HG03066 (cell line): ENCODE results near the gene LMF1.

Experiments used
- ATAC-seq: cut with Tn5 transposase; IDR thresholded peaks from one replicate; pipeline ENCODE4 v1.9.1; 2021; ENCODE audit warnings: low read depth; ENCODE audit not compliant: unreplicated experiment

LMF1 gene

DNA sequence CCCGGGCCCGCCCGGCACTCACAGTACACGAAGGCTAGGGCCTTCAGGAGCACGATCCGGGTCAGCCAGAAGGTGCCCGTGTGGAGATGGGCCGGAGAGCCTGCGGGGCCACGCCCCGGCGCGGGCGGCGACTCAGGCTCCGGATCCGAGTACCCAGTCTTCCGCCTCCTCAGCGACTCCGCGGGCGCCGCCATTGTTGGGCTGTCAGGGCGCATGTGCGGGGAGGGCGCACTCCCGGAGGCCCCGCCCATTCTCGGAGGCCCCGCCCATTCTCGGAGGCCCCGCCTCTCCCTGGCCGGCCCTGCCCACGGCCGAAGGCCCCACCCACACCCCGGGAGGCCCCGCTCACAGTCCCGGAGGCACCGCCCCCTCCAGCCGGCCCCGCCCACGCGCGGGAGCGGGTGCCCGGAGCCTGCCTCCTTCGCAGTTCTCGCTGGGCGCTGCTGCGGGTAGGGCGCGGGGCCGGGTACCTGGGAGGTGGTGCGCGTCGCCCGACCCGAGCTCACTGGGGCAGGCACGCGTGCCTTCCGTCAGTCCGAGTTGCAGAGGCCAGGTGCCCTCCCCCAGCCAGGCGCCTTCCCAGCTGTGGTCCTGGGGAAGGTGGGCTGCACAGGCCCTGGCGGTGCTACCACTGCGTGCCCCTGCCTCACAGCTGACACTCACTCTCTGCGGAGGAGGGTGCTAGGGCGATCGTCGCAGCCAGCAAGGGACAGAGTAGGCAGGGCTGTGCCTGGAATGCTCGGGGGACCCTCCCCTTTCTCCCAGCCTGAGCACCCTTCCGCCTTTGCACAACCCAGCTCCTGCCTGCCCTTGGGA, at the start of gene LMF1:
TSS of gene LMF1 (minus strand) at position 219 of the 816 bp plus-strand sequence. CDS start at position 215, 4 bp downstream.
- peak; percentile 83 for ATAC-seq

DNA sequence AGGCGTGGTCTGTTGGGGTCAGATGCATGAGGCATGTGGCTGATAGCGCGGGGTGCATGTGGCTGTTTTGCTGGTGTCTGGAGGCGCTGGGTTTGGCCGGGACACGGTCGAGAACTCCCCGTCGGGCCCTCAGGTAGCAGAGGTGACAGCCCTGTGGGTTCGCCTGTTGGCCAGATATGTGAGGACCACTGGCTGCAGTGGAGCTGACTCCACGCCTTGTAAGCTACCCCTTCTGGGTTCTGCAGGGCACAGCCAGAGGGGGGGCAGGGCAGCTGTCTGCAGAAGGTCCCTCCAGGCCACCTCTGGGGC, 49.3 kb upstream of the LMF1 start:
- ATAC-seq = no peak

DNA sequence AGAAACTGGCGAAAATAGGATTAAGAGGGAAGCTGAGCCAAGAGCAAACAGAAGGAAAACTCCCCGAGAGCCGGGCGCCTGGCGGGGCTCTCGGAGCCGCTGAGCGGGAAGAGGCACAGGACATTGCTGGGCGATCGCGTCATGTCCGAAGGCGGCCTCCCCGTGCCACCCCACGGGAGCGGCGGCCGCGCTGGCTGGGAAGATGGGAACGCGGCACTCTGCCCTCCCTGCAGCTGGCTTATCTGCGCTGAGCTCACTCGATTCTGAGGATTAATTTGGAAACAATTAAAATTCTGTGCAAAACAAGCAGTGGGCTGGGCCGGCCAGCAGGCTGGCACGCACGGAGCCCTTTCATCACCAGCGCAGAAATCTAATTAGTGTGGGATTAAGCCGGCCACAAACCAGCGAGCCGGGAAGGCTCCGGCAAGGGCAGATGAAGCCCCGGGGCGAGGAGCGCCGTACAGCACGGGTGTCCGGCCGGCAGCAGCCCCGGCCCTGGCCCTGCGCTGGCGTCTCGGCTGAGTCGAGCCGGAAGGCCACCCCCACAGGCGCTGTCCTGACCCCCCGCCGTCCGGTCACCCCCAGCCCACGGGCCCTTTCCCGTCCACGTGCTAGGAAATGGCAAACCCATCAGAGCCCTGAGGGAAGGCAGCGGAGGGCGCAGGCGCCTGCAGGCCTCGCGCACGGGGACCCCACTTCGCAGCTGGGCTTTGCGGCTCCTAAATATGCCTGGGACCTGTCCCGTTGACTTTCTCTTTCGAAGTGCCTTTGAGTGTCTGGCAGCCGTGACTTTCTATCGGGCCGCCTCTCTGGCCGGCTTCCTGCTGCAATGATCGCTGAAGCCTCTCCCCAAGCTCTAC, 48.7 kb upstream of the LMF1 start:
- ATAC-seq = no peak

DNA sequence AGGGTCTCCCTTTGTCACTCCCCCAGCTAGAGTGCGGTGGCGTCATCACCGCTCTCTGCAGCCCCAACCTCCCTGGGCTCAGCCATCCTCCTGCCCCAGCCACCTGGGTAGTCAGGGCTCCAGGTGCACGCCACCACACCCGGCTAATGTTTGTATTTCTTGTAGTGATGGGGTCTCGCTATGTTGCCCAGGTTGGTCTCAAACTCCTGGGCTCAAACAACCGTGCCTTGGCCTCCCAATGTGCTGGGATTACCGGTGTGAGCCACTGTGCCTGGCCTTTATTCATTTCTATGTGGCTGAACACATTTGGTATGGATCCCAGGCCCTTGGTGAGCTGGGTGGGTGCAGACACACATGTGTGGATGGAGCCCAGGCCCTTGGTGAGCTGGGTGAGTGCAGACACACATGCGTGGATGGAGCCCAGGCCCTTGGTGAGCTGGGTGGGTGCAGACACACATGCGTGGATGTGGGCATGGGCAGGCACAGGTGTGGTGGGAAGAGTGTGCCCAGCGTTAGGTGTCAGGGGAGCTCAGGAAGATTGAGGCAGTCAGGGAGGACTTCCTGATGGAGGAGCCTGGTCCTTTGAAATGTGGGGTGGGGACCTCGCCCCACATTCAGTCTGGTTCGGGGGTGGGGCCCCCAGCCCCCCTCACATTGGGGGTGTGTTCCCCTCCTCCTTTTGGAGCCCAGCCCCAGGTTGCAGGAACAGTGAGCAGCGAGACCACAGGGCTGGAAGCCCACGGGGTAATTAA, 47.8 kb upstream of the LMF1 start:
- no peak for ATAC-seq

DNA sequence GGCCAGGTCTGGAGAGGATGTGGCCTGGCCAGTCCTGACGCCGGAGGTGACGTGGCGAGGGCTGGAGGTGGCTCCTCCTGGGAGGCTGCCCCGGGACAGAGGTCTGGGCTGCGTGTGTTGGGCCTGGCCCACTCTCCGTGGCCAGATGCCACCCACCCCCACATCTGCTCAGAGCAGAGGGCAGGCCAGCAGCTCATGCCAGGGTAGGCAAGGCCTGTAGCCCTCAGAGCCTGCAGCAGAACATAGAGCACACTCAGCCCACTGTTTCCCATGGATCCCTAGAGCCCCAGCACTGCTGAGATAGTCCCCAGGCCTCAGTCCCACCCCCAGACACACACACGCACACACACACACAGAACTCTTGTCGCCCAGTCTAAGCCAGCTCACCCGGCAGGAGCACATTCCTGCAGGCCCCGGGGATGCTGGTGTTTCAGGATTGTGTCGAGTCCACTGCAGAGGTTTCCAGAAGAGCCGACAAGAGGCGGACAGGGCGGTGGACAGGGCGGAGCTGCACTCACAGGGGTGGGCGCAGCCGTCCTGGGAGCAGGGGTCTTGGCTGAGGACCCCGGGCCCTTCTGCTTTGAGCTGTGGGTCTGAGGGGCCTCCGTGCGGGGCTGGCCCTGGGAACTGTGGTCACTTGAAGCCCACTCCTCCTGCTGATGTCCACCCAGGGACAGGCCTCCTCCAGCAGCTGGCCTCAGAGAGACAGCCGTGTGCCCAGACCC, 44.1 kb upstream of the LMF1 start:
- ATAC-seq = no peak

DNA sequence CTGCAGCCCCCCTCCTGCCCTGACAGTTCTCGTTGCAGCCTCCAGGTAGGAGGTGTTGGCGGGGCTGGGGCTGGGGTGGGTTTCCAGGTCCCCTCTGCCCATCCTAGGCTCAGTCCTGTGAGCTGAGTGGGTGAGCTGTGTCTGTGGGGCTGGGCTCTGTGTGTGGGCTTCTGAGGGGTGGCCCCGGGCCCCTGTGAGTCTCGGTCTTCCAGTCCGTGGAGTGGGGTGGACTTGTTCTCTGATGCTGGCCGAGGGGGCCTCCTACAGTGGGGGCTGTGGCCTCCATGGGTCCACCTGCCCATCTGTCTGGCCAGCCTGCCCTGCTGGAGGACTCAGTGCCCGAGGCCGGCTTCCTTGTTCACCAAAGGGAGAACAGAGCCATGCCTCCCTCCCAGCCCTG, 43.4 kb upstream of the LMF1 start:
- no peak for ATAC-seq

DNA sequence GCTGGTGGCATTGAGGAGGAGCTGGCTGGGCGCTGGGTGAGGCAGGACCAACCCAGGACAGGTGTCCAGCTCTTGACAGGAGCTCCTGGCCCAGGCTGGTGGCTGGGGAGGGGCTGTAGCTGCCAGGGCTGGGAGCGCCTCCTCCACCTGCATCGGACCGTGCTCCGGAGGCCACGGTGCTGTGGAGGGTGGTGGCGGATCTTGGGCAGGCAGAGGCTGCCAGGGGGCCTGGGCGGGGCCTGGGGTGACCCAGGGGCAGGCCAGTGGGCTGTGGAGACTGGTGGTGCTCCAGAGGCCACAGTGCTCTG, 42.8 kb upstream of the LMF1 start:
- no peak for ATAC-seq

DNA sequence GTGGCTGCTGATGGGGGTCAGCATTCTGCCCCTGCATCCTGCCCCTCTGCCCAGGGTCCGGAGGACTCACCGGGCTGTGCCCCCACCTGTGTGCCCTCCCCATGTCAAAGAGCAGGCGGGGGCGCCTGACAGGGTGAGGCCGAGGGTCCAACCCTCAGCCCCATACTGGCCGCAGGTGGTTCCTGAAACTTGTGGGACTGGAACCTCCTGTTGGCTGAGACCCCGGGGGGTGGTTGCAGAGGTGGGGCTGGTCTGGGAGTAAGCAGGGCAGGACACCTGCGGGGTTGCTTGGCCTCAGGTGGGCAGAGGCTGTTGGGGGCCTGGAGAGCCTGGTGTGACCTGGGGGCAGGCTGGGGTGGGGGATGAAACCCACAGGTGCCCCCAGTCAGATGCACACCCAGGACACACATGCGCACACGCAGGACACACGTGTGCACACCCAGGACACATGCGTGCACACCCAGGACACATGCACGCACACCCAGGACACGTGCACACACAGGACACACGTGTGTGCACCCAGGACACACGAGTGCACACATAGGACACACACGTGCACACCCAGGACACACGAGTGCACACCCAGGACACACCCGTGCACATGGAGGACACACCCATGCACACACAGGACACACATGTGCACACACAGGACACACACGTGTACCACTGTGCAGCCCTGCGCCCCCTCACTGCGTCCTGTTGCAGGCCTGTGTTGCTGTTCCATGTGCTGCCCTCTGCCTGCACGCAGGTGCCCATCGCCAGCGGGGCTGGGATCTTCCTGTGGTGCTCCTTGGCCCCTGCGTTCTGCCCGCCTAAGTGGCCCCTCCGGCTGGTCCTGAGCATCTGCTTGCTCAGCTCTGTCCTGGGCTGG, 42.2 kb upstream of the LMF1 start:
- no peak for ATAC-seq

DNA sequence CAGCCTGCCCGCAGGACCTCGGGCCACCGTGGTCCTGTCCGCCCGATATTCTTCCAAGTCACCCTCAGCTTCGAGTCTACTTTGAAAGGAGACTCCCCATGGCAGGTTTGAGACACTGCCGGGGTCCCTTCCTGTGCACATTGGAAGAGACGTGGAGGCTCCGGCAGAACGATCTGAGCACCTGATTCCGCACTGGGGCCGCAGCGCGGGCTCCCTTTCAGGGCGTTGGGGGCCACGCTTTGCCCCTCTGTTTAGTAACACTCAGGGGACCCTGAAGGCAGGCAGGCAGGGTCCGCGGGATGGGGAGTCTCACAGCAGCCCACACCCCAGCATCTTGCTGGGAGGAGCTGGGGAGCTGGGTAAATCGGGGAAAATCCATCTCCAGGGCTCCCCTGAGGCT, 41.4 kb upstream of the LMF1 start:
- ATAC-seq = no peak

DNA sequence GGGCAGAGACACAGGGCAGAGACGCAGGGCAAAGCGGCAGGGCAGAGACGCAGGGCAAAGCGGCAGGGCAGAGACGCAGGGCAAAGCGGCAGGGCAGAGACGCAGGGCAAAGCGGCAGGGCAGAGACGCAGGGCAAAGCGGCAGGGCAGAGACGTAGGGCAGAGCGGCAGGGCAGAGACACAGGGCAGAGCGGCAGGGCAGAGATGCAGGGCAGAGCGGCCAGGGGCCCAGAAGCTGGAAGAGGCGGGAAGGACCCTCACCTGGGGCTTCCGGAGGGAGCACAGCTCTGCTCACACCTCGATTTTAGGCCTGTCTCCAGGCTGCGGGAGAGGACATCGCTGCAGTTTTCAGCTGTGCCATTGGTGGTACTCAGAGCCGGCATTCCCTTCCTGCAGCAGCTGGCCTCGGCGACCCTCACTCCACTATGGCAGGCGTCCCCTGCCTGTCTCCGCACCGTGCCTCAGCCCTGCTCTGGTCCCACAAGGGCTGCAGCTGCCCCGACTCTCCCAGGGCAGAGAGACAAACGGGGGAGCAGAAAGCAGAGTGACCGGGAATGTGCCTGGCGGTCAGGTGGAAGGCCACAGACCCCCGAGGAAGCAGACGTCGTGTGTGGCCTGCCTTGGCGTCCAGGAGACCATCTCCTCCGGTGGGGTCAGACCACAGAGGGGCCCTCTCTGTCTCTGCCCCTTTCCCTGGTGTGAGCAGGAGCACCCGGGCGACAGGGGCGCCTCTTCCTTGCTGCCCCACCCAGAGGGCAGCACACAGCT, 40.7 kb upstream of the LMF1 start:
- no peak for ATAC-seq

DNA sequence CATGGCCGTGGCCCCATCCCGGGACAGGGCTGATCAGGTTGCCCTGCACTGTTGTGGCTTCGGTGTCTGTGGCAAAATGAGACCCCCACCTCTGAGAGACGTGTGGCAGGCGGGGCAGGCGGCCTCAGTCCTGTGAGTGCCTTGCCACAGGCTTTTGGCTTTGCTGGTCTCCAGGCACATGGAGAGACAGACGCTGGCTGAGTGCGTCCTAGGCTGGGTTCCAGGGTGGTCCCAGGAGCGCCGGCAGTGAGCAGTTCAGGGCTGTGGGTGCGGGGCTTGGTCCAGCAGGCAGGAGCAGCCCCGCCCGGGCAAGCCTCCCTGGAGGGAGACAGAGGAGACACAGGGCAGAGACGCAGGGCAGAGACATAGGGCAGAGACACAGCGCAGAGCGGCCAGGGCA, 40.0 kb upstream of the LMF1 start:
- no peak for ATAC-seq

DNA sequence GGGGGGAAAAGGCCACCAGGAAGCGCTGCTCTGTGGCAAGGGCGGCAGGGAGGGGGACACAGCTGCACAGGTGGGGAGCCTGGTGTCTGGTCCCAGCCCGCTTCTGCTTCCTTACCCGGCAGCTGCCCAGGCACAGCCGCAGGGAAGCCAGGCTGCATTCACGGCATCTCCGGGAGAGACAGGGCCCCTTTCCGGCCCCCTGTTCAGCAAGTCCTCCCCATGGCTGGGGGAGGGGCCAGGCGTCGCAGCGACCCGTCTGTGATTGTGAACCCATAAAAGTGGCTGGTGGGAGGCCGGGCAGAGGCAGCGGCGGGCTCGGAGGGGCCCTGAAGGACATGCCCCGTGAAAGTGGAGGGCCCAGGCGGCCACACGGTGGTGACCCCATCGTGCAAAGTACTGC, 39.5 kb upstream of the LMF1 start:
- ATAC-seq = no peak

DNA sequence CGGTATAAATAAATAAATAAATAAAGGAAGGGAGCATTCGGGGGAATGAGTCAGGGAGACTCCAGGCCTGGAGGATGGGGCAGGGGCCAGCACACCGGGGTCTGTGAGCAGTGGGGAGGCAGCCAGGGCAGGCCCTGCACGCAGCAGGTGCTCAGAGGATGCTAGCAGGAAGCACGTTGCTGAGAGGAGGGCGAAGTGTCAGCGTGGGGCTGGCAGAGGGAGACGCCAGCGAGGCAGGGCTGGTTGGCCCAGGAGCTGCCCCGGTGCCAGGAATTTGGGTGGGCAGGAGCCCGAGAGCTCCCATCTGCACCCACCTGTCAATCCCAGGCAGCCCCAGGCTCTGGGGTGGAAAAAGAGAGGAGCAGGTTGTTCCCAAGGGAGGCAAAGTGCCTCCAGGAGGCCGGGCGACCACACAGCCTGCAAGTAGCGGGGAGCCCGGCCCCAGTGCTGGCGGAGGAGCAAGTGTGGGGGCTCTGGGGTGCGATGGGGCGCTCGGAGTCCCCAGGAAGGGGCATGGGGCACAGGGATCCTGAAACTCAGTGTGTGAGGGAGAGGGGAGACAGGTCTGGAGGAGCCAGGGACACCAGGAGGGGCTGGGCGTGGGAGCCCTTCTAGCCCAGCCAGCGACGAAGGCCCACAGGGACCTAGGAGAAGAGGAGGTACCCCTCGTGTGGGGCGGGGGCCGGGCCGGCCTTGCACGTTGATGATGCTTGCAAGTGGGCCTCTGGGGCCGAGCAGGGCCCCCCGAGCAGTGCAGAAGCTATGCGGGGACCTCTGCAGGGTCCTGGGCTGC, 38.8 kb upstream of the LMF1 start:
- ATAC-seq = no peak

DNA sequence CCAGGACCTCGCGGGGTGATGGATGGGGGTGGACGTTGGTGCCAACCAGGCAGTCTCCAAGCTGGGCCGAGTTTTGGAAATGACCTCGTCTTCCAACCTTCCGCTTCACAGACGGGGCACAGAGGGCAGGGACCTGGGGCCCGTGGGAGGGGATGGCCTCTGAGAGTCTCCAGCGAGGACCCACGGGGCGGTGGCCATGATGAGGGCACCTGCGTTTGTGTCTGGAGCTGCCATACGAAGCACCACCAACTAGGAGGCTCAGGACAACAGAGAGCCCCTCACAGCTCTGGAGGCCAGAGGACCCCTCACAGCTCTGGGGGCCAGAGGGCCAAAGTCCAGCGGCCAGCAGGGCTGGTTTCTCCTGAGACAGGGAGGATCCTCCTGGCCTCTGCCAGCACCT, 37.3 kb upstream of the LMF1 start:
- no peak for ATAC-seq

DNA sequence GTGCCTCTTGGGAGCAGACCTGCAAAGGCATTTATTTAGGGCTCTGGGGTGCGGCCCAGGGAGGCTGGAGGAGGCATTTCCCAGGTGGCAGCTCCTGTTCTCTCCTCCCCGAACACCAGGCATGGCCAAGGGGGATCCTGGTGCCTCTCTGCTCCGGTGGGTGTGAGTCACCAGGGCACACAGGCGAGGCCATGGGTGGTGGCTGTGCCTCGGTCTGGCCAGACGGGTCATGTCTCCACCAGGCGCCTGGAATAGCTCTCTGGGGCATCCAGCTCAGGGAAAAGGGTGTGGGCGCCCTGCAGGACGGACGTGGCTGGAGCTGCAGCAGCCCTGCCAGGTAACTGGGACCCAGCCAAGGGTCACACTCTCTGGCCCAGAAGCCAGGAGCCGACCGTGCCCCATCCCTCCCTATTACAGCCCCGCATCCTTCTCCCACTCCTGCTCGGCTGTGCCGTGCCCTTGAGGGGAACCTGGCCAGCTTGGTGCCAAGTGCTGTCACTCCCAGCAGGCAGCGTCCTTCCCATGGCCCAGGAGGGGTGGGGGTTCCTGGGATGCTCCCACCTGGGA, 36.6 kb upstream of the LMF1 start:
- ATAC-seq = no peak

DNA sequence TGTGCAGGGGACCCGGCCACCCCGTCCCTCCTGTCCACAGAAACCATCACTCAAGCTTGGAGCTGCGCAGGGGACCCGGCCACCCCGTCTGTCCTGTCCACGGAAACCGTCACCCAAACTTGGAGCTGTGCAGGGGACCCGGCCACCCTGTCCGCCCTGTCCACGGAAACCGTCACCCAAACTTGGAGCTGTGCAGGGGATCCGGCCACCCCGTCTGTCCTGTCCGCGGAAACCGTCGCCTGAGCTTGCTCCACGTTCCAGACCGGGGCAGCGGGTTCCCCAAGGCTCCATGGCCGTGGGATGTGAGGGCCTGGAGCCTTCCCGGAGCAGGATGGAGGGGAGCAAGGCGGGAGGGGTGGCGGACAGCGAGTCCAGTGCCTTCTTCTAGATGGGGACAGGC, 36.0 kb upstream of the LMF1 start:
- no peak for ATAC-seq

DNA sequence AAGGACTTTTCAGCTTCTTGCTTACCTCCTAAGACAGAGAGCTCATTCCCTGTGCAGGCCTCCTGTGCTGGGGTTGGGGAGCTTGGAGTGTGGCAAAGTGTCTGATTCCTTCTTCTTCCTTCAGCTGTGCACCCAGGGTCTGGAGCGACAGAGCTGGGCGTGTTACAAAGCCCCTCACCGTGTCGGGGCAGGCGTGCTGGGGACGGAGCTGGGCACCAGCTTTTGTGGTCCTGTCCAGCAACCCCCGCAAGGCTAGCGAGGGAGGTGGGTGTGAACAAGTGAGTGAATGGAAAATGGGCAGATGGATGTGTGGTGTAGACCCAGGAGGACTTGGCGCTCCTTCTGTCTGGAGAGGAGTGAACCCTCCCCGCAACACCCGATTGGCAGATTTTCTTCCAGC, 34.5 kb upstream of the LMF1 start:
- no peak for ATAC-seq
